Hematopoietic multipotent progenitor cell treated with erythropoietin and hydrocortisone succinate and interleukin-3 and kit ligand, for 17 days (in vitro differentiated cells): ENCODE results near the gene FOXD1.
"Not testable (repeated sequence)": the region's sequence is repeated elsewhere in the genome, so short reads cannot be mapped to it uniquely, and the experiment has no call there.

ENCODE experiments used
- DNase-seq: peaks from one replicate; pipeline ENCODE4 v3.0.0-alpha.2; 2015; ENCODE audit warnings: low spot score

FOXD1 gene

DNA sequence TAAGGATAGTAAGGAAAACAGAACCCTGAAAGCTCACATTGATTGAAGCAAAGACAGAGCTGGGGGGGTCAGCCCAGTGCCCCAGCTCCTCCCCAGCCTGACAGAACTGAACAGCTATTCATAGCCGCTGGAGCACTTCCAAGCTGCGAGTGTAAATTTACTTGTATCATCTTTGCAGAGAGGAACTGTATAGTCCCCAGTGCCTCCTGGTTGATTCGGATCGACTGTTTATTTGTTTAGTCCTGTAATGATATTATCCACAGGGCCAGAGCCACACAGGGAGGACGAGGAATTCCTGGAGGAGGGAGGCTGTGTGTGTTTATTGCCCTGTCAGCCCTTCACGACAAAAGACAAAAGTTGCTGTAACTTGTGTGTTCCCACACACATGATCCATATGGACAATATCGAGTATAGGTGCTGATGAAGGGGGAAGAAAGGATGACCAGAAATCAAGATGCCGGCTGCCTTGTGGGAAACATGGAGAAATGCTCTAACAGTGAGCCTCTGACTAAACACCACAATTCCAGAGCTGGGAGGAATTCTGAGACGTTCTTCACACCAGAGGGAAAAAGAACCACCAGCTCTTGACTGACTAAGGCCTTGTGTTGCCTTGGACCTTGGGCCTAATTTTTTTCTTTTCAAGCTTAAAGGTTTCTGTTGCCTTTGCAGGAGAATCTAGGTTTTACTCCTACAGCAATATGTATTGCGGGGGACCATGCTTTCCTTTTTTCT is 31.1 kb downstream of the FOXD1 start:
- no peak for DNase-seq

DNA sequence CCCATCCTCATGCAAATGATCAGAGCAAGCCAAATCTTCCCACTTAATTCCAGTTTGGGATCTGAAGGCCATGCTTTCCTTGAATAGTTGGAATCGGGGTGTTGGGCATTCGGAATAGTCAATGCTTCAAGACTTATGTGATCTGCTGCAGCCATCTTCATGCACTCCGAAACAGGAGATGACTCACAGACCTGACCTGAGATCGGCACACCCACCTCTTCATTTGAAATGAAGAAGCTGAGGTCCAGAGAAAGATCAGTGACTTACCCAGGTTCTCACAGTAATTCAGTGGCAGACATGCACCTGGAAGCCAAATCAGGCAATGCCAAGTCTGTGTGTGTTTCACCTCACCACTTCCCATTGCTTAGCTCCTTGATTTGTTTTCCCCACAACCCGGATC is 33.0 kb downstream of the FOXD1 start:
- DNase-seq = no peak

DNA sequence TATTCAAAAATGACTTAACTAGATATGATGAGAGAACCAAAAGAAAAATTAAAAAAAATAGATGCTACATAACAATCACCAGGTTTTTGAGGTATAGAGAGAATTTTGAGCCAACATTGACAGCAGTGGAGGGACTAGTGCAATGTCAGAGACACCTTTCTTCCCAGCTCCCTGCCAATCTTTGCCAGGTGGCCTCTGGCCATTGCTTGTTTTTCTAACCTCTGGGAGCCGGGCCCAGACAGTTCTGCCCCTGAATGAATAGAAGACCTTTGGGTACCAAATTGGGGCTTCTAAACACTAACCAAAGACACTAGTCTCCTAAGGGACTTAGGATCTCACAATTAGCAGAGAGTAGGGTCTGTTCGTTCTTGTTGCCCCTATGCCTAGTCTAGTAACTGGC is 33.4 kb downstream of the FOXD1 start:
- DNase-seq = no peak

DNA sequence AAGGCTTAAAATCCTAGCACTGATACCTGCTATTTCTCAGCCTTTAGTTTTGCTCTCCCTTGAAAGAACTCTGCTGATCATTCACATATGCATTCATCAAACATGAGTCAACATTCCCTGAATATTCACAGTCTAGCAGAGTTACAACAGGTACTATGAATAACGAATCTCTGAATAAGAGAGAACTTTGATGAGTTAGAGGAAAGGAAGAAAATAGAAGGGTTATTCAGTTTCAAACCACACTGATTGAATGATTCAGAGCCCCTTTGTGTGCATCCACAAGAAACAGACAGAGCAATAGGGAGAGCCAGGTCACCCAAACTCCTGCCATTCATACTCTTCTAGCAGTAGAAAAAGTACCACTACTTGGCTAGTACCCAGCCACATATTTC is 36.0 kb downstream of the FOXD1 start:
- DNase-seq = no peak

DNA sequence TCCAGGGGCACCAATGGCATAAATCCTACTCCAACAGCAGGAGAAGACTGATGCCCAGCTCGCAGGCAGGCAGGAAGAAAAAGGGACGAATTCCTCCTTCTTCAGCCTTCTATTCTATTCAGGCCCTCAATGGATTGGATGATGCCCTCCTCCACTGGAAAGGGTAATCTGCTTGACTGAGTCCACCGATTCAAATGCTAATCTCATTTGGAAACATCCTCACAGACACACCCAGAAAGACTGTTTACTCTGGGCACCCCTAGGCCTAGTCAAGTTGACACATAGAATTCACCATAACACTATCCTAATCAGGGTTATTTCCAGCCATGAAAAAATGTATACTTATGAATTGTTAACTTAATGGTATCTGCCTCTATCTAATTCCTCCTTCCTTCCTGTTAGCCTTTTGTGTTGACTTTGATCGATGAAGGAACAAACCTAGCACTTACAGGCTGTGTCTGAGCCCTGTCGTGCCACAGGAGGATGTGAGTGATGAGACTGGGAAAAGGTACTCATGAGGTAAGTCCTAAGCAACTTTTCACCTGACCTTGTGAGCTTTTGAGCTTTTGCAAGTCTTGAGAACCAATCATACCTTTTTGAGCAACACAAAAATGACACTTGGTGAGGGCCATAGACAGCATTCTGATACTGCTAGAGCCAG is 36.5 kb downstream of the FOXD1 start:
- no peak for DNase-seq

DNA sequence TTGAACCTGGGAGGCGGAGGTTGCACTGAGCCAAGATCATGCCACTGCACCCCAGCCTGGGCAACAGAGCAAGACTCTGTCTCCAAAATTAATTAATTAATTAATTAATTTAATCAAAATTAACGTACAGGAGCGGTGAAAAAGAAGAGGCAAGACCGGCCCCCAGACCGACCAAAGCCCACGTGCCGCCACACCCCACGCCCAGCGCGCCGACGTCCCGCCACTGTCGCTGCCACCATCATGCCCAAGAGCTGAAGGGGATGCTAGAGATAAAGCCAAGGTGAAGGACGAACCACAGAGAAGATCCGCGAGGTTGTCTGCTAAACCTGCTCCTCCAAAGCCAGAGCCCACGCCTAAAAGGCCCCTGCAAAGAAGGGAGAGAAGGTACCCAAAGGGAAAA is 38.6 kb downstream of the FOXD1 start:
- DNase-seq = not testable (repeated sequence)

DNA sequence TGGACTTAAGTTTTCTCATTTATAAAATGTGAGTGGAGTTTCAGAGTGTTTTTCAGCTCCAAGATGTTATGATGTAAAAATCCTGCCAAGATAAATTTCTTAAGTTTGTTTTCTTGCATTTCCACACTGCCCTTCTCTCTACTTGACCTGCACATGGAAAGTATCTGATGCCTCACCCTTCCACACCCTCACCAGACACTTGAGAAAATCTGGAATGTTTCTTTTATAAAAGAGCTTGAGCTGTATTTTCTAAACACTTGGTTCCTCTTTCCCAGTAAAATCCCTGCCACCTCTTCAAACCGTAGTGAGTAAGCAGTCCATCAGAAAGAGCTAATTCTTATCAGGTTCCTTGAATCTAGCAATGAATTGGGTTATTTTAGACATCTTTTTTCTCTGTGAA is 42.9 kb downstream of the FOXD1 start:
- no peak for DNase-seq

DNA sequence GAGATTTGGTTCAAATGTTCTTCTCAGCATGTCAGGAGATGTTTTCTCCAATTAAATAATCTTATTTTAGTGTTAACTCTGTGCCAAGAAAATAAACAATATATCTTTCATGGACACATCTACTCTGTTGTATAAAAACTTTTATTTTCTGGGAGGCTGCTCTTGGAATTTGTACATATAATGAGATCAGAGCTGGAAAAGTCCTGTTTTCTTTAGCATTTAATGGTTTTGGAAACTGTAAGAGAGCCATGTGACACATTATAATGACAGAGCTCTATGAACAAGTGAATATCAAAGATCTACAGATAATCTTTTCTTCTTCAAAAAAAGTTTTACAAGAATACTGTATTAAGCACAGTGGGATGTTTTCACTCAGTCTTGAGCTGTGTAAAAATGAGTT is 48.8 kb downstream of the FOXD1 start:
- no peak for DNase-seq
